Measurements from ENCODE around the gene PLTP.
A peak's percentile ranks its signal among the peaks of the same experiment; 100 is the strongest.

PLTP gene

GRCh38 chr20:45919542-45920399 lies 7.8 kb upstream of the PLTP start:
- peaks cover 20 to 25% of the 10 kb centered on the region in 2 donors for H3K27me3 Mint-ChIP-seq
- H3K4me1 Mint-ChIP-seq, result peaks cover under 1 to 5% of the 10 kb centered on the region in 2 donors
- no peak overlapping the region for H3K27ac Mint-ChIP-seq
- DNase-seq, result no peak
- no peak for ATAC-seq (replicated peaks)
- no peaks in the 10 kb centered on the region for H3K9me3 Mint-ChIP-seq
- no peak overlapping the region for H3K4me3 Mint-ChIP-seq
- H3K36me3 Mint-ChIP-seq, result no peaks in the 10 kb centered on the region

GRCh38 chr20:45918779-45919537 lies 7.0 kb upstream of the PLTP start:
- no peaks in the 10 kb centered on the region for H3K9me3 Mint-ChIP-seq
- H3K27ac Mint-ChIP-seq, result no peak overlapping the region
- peaks cover 20 to 25% of the 10 kb centered on the region in 2 donors for H3K27me3 Mint-ChIP-seq

GRCh38 chr20:45918182-45918737 lies 6.3 kb upstream of the PLTP start:
- DNase-seq, result no peak
- H3K9me3 Mint-ChIP-seq, result no peaks in the 10 kb centered on the region
- no peak overlapping the region for H3K27ac Mint-ChIP-seq
- peaks cover 5 to 9% of the 10 kb centered on the region in 2 donors for H3K4me1 Mint-ChIP-seq
- no peaks in the 10 kb centered on the region for H3K36me3 Mint-ChIP-seq
- no peak for ATAC-seq (replicated peaks)
- peaks cover 20 to 25% of the 10 kb centered on the region in 2 donors for H3K27me3 Mint-ChIP-seq
- H3K4me3 Mint-ChIP-seq, result no peak overlapping the region

More at GRCh38 chr20:45918779-45919537, 7.0 kb upstream of the PLTP start:
- Mint-ChIP-seq H3K4me1 (peaks cover 5 to 8% of the 10 kb centered on the region in 2 donors), H3K4me3 (no peak overlapping the region), H3K36me3 (no peaks in the 10 kb centered on the region)
- DNase-seq (no peak), ATAC-seq (replicated peaks) (no peak)

- DNase-seq (no peak), ATAC-seq (replicated peaks) (no peak)
- Mint-ChIP-seq H3K27ac (no peak overlapping the region), H3K27me3 (peaks cover 20 to 25% of the 10 kb centered on the region in 2 donors), H3K4me3 (no peak overlapping the region), H3K36me3 (no peaks in the 10 kb centered on the region), H3K9me3 (no peaks in the 10 kb centered on the region), H3K4me1 (peaks cover 5 to 9% of the 10 kb centered on the region in 2 donors)
These were observed 5.8 kb upstream of the PLTP start for GRCh38 chr20:45917790-45918141.

GRCh38 chr20:45913116-45913515 lies 1.2 kb upstream of the PLTP start:
- Mint-ChIP-seq H3K27ac (peak overlapping the region; percentile 44), H3K4me3 (peak overlapping the region in 1 of 2 donors; percentile 68), H3K36me3 (peaks cover 0 to 8% of the 10 kb centered on the region in 2 donors), H3K27me3 (peaks cover 0 to 12% of the 10 kb centered on the region in 2 donors), H3K4me1 (peaks cover 18 to 33% of the 10 kb centered on the region in 2 donors), H3K9me3 (no peaks in the 10 kb centered on the region)
- DNase-seq (no peak), ATAC-seq (replicated peaks) (peak in 1 of 2 donors; percentile 35)

GRCh38 chr20:45912344-45912682 lies 358 bp upstream of the PLTP start:
- peaks cover 20 to 33% of the 10 kb centered on the region in 2 donors for H3K4me1 Mint-ChIP-seq
- H3K27me3 Mint-ChIP-seq, result peaks cover 0 to 6% of the 10 kb centered on the region in 2 donors
- no peaks in the 10 kb centered on the region for H3K9me3 Mint-ChIP-seq
- H3K27ac Mint-ChIP-seq, result no peak overlapping the region
- DNase-seq (no peak), ATAC-seq (replicated peaks) (no peak)
- peak overlapping the region; percentile 78 to 81 for H3K4me3 Mint-ChIP-seq
- H3K36me3 Mint-ChIP-seq, result peaks cover 0 to 16% of the 10 kb centered on the region in 2 donors

GRCh38 chr20:45910670-45911485 lies 1.1 kb downstream of the PLTP start:
- H3K27ac Mint-ChIP-seq, result peak overlapping the region; percentile 78
- H3K36me3 Mint-ChIP-seq, result peaks cover 0 to 24% of the 10 kb centered on the region in 2 donors
- H3K9me3 Mint-ChIP-seq, result no peaks in the 10 kb centered on the region
- H3K27me3 Mint-ChIP-seq, result no peaks in the 10 kb centered on the region
- DNase-seq (peak; percentile 97), ATAC-seq (replicated peaks) (peak; percentile 89 to 94)
- peak overlapping the region; percentile 78 to 81 for H3K4me3 Mint-ChIP-seq
- H3K4me1 Mint-ChIP-seq, result peaks cover 20 to 33% of the 10 kb centered on the region in 2 donors

- DNase-seq (no peak), ATAC-seq (replicated peaks) (no peak)
- H3K4me3 Mint-ChIP-seq, result peak overlapping the region; percentile 78 to 81
- peaks cover 20 to 33% of the 10 kb centered on the region in 2 donors for H3K4me1 Mint-ChIP-seq
- peak overlapping the region; percentile 78 for H3K27ac Mint-ChIP-seq
- H3K27me3 Mint-ChIP-seq, result no peaks in the 10 kb centered on the region
- no peaks in the 10 kb centered on the region for H3K9me3 Mint-ChIP-seq
- H3K36me3 Mint-ChIP-seq, result peaks cover 2 to 29% of the 10 kb centered on the region in 2 donors
These were observed 1.9 kb downstream of the PLTP start for GRCh38 chr20:45909817-45910669.

- ATAC-seq (replicated peaks) (no peak), DNase-seq (no peak)
- Mint-ChIP-seq H3K36me3 (peaks cover 2 to 35% of the 10 kb centered on the region in 2 donors), H3K9me3 (no peaks in the 10 kb centered on the region), H3K27ac (no peak overlapping the region), H3K4me1 (peaks cover 18 to 28% of the 10 kb centered on the region in 2 donors), H3K27me3 (no peaks in the 10 kb centered on the region), H3K4me3 (no peak overlapping the region)
These were observed 2.6 kb downstream of the PLTP start for GRCh38 chr20:45909336-45909808.

GRCh38 chr20:45908084-45908483 lies 3.9 kb downstream of the PLTP start:
- no peak overlapping the region for H3K4me3 Mint-ChIP-seq
- ATAC-seq (replicated peaks), result no peak
- H3K9me3 Mint-ChIP-seq, result no peaks in the 10 kb centered on the region
- H3K4me1 Mint-ChIP-seq, result peaks cover 18 to 26% of the 10 kb centered on the region in 2 donors
- no peak overlapping the region for H3K27ac Mint-ChIP-seq
- H3K27me3 Mint-ChIP-seq, result no peaks in the 10 kb centered on the region
- no peak for DNase-seq
- H3K36me3 Mint-ChIP-seq, result peaks cover 2 to 38% of the 10 kb centered on the region in 2 donors

- Mint-ChIP-seq H3K9me3 (no peaks in the 10 kb centered on the region), H3K27ac (peak overlapping the region; percentile 20), H3K36me3 (peaks cover 2 to 38% of the 10 kb centered on the region in 2 donors), H3K4me1 (peaks cover 18 to 31% of the 10 kb centered on the region in 2 donors), H3K27me3 (no peaks in the 10 kb centered on the region), H3K4me3 (no peak overlapping the region)
- DNase-seq, result no peak
- no peak for ATAC-seq (replicated peaks)
These were observed 4.6 kb downstream of the PLTP start for GRCh38 chr20:45907219-45907948.

- Mint-ChIP-seq H3K4me1 (peaks cover 10 to 14% of the 10 kb centered on the region in 2 donors), H3K36me3 (peaks cover 2 to 36% of the 10 kb centered on the region in 2 donors), H3K4me3 (no peak overlapping the region), H3K27me3 (no peaks in the 10 kb centered on the region), H3K27ac (no peak overlapping the region), H3K9me3 (no peaks in the 10 kb centered on the region)
- DNase-seq (no peak), ATAC-seq (replicated peaks) (no peak)
These were observed 6.4 kb downstream of the PLTP start for GRCh38 chr20:45905505-45906079.
